ENCODE measurements around the gene MLXIP.
"Not testable (repeated sequence)": the region's sequence is repeated elsewhere in the genome, so short reads cannot be mapped to it uniquely, and the experiment has no call there.

Gene MLXIP

GRCh38 chr12:122054842-122055520 is 23.6 kb upstream of the MLXIP start:
- no peak for DNase-seq

GRCh38 chr12:122056406-122056805 is 22.1 kb upstream of the MLXIP start:
- not testable (repeated sequence) for DNase-seq

DNA sequence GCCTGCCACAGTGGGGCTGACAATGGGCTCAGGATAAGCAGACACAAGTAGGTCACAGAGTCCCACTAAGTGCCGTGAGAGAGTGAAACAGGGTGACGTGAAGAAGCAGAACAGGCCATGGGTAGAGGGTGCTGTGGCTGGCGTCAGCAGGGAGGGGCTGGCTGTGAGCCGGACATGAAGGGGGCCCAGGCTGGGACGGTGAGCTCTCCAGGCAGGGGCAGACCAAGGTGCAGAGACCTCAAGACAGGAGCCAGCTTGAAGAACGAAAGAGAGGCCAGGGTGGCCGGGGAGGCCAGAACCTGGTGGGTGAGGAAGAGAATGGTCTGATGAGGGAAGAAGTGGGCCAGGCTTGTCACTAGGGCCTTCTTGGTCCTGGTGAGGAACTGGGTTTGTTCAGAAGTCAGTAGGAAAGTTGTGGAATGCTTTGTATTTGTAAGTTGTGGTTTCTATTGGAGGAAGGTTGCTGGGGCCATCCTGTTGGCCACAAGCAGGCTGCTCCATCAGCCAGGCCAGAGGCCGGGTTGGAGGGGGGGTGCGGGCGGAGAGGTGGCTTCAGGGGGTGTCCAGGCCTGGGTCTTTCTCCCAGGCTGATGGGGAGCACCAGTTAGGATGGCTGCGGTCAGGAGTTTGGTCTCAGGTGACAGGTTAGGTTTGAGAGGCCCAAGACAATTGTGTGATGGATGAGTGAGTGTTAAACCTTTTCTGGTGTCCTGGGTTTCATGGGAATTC is 21.4 kb upstream of the MLXIP start:
- no peak for DNase-seq

DNA sequence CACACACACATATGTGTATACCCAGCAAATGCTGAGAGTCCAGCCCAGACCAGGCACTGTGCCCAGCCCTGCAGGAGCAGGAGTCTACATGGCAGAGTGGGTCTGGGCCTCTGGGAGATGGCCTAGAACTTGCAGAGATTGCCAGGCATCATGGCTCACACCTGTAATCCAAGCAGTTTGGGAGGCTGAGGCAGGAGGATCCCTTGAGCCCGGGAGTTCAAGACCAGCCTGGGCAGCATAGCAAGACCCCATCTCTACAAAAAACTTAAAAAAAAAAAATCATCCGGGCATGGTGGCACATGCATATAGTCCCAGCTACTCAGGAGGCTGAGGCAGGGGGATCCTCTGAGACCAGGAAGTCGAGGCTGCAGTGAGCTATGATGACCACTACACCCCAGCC is 20.8 kb upstream of the MLXIP start:
- DNase-seq: no peak

DNA sequence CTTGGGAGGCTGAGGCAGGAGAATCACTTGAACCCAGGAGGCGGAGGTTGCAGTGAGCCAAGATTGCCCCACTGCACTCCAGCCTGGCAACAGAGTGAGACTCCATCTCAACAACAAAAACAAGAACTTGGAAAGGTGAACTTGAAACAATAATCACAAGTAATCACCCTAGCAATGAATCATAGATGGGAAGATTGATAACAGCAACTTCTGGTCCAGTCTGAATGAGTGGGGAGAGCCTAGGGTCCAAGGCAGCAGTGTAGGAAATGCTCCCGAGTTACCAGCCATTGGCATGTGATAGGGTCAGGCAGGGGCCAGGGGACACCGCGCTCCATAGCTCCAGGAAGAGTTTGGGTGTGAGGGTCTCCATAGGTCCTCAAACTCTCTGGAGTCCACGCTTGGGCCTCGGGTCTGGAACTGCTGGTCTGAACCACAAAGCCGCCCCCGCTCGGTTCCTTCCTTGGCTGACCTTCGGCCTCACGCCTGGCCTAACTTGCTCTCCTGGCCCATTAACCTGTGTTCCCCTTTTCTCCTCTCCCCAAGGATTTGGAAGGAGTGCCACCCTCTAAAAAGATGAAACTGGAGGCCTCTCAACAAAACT is 19.9 kb upstream of the MLXIP start:
- DNase-seq: no peak

- no peak for DNase-seq
These were observed 19.2 kb upstream of the MLXIP start for GRCh38 chr12:122059203-122059960.

DNA sequence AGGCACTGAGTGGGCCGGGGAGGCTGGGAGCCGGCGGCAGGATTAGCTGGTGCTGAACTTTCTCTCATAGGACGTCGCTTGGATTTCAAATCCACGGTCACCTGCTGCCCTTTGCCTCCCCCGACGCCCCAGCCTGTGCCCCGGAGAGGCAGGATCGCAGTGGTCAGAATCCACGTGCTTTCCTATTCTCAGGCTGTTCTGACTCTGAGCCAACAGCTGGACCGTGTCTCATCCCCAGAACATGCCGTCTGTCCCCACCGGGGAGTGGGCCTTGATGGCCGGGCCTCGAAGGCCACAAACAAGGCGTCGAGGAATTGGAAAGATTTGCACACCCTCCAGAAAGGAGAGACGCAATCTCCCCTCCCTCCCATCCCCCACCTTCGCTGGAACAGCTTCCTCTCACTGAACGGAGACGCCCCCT is 18.5 kb upstream of the MLXIP start:
- no peak for DNase-seq

- DNase-seq: no peak
These were observed 17.3 kb upstream of the MLXIP start for GRCh38 chr12:122061253-122061652.

GRCh38 chr12:122062832-122063693 is 15.5 kb upstream of the MLXIP start:
- peak; percentile 19 to 72 for DNase-seq

DNA sequence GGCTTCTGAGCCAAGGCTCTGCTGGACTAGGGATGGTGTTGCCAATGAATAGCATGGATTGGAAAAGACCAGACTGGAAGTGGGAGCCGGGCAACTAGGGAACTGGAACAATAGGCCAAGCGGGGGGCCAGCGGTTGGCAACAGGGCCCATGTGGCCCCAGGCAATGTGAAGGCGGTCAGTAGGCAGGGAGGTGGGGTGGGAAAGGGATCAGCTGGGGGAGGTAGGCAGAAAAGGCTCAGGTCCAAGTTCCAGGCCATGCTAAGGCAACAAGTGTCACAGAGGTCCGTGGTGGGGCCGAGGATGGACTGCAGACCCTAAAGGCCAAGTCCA is 14.9 kb upstream of the MLXIP start:
- DNase-seq: no peak

GRCh38 chr12:122064025-122064777 is 14.4 kb upstream of the MLXIP start:
- peak; percentile 63 to 66 for DNase-seq

- no peak for DNase-seq
These were observed 13.6 kb upstream of the MLXIP start for GRCh38 chr12:122064780-122065588.

DNA sequence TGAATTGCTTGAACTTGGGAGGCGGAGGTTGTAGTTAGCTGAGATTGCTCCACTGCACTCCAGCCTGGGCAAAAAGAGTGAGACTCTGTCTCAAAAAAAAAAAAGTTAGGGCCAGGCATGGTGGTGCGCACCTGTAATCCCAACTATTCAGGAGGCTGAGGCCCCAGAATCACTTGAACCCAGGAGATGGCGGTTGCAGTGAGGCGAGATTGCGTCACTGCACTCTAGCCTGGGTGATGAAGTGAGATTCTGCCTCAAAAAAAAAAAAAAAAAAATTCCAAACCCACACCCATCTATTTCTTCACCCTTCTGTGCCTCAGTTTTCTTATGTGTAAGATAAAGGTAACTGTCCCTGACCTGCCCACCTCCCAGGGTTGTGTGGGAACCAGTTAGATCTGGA is 11.0 kb upstream of the MLXIP start:
- DNase-seq: no peak

DNA sequence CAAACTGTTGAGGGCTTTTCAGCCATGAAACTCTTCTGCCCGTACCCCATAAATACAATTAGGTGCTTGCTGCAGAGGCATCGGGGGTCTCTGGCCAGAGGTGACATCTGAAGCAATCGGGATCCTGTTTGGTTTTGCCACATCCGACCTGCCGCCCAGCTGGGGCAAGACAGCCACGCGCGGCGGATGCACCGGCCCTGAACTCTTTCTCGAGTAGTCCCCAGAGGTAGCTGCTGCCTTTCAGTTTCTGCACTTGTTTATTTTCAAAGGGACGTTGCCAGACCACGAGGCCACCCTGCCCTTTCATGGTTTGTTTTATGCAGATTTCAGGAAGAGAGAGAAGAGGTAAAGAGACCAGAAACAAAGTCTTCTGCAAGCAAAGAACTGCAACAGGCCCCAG is 10.6 kb upstream of the MLXIP start:
- no peak for DNase-seq

- DNase-seq: peak; percentile 69 to 89
These were observed 6.3 kb upstream of the MLXIP start for GRCh38 chr12:122072031-122072970.

- DNase-seq: no peak
These were observed 4.7 kb upstream of the MLXIP start for GRCh38 chr12:122073815-122074214.

DNA sequence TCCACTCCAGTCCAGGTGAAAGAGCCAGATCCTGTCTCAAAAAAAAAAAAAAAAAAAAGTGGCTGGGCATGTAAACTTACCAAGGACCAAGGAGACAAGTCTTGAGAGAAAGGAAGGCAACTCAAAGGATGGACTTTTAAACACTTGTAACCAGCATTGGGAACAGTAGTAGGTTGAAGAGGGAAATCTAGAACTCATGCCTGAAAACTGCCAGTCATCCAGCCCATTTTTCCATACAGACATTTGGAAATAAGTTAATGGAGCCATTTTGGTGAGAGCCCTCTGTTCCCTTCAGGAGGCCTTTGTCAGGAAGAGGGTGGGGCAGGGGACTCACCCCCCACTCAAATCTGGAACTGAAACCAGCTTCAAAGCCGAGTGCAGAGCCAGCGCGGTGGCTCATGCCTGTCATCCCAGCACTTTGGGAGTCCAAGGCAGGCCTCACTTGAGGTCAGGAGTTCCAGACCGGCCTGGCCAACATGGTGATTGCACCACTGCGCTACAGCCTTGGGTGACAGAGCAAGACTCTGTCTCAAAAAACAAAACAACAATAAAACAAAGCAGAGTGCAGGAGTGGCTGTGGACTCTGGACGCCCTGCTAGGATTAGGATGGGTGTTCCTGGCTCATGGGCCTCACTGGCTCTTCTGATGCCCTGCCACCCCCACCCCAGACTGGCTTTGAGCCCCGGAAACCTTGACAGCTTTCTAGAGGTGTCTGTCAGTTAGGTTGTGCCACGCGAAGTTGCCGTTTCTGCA is 1.6 kb upstream of the MLXIP start:
- DNase-seq: no peak

- peak in 1 of 2 experiments; percentile 9 for DNase-seq
These were observed 526 bp downstream of the MLXIP start for GRCh38 chr12:122079033-122079531.
